ENCODE data around the gene HMX3.

The HMX3 gene

DNA sequence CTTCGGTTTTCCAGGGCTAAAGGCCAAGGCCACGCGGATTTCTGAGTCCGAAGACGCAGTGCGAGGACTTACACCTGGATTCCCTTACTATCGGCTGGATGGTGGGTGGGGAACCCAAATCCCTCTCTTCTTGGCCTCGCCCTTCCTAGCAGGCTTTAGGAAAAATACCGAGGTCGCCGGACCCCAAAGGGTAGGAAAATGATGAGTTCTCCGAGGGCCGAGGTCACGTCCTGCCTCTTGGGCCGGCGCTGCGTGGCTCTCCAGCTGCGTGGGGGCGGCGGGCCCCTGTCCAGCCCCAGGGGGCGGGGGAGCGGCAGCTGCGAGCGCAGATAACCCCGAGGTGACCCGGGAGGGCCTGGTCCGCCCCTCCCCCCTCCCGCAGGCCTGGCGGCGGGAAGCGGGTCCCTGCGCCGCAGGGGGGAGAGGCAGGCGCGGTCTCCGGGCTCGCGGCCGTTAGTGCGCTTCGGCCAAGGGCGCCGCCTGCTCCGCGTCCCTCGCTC, 805 bp upstream of the HMX3 start:
- no peak for DNase-seq

GRCh38 chr10:123136221-123136805, 543 bp downstream of the HMX3 start:
- DNase-seq, result no peak

DNA sequence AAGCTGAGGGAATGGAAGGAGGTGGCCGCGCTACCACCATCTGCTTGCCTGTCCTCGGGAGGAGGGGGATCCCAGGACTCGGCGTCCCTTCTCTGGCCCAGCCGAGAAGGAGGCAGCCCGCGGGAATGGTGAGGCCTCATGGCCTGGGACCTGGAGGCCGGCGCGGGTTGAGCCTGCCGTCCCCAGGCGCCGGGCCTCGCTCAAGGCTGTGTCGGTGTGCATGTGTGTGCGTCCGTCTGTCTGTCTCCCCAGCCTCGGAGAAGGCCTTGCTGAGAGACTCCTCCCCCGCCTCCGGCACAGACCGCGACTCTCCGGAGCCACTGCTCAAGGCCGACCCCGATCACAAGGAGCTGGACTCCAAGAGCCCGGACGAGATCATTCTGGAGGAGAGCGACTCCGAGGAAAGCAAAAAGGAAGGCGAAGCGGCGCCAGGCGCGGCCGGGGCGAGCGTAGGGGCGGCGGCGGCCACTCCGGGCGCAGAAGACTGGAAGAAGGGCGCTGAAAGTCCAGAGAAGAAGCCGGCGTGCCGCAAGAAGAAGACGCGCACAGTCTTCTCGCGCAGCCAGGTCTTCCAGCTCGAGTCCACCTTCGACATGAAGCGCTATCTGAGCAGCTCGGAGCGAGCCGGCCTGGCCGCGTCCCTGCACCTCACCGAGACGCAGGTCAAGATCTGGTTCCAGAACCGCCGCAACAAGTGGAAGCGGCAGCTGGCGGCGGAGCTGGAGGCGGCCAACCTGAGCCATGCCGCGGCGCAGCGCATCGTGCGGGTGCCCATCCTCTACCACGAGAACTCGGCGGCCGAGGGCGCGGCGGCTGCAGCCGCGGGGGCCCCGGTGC, 1.3 kb downstream of the HMX3 start:
- DNase-seq, result no peak

DNA sequence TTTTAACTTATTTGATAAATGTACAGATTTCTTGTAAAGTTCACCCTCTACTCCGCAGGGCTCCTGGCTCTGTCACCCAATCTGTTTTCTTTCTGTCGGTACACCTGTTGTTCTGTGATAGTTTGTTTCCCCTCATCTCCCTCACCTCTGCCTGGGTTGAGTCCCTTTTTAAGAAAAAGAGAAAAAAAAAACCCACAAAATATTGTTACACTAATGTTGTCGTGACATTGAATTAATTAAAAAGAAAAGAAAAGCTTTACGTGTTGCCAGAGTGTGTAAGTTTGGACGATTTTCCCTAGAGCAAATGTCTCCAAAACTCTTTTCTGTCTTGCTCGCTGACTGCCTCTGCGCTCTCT, 3.4 kb downstream of the HMX3 start:
- no peak for DNase-seq

DNA sequence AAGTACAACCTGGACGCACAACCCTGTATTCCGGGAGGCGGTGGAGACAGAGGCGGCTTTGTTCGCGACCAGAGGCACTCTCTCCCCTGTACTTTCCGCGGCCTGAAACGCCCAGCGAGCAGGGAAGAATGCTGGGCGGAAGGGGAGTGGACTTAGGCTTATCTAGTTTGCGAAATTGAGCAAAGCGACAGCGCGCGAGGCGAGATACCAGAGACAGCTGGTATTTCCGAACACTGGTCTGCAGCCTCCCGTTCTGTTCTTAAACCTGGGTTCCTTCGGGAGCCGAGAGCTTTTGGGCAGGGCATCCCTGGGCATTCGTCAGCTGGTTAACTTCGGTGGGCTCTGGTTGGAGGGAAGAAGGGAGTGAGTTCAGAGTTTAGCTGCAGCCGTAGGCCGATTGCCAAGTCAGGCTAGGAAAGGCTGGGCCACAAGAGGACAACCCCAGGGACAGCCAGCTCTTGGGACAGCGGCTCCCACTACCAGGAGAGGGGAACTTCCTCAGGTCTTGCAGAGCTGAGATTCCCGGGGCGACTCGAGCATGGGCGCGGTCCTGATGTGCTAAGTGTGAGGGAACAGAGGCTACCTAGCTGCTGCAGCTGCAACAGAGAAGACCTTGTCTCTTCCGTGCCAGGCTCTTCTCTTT, 3.9 kb downstream of the HMX3 start:
- no peak for DNase-seq

GRCh38 chr10:123140164-123140982, 4.6 kb downstream of the HMX3 start:
- no peak for DNase-seq

- no peak for DNase-seq
These were observed 5.2 kb downstream of the HMX3 start for GRCh38 chr10:123140983-123141390.

DNA sequence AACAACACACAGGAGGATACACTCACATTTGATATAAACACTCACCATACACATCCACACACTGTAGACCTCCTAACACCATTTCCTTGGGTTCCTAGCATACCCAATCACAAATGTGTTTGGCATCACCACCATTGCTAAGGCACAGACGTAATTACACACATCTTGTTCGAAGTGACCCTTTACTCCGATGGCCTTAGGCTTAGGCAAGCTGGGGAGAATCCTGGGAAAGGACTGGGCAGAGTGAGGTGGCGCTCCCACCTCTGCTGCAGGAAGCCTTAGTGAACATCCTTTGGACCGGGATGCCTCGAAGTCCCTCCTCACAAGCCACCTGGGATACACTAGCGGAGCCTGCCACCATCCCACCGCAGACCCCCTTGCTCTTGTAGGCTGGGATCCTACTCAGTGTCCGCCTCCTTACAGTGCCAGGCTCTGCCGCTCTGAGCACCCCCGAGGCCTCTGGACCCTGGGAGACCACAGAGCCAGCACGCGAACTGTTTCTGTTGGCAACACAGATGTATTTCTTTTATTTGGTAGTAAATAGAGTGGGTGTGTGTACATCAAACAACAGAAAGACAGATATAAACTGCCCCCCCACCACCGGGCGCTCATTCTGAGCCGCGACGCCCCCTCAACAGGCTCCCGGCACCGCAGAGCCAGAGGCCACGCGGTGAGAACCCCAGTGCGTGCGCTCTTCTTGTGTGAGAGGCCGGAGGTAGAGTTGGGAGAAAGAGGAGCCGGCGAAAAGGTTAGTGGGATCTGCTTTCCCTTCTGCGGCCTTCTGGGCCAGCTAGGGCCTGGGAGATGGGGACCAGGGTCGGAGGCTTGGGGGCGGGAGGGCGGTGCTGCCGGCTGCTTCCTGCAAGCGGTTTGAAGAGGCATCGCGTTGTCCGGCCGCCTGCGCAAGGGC, 6.3 kb downstream of the HMX3 start:
- DNase-seq, result no peak

GRCh38 chr10:123142701-123143161, 7.0 kb downstream of the HMX3 start:
- DNase-seq, result no peak

DNA sequence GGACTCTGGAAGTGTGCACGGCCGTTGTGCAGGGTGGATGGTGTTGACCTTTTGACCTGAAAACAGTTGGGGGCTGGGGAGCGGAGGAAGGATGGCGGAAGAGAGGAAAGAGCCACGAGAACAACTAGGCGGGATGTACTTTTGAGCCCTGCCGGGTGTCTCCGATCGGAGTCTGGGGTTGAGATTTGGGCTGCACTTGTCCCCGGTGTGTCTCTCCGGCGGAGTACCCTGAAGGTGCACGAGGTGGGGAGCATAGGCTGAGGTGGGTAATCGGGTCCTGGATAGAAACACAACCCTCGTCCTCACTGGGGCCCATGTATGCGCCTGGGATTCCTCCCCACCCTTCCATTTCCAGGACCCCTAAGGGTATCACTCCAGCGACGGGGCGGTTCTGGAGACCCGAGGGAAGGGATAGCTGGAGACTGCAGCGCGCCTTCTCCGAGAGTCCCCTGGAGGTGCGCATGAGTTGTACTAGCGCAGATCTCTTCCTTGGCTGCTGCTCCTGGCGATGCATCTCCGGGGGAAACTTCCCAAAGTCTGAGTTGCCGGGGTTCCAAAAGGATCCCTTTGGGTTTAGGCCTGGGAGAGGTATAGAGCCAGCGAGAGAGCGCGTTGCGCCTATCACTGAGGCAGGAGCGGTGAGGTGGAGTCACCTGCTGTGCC, 7.5 kb downstream of the HMX3 start:
- no peak for DNase-seq

DNA sequence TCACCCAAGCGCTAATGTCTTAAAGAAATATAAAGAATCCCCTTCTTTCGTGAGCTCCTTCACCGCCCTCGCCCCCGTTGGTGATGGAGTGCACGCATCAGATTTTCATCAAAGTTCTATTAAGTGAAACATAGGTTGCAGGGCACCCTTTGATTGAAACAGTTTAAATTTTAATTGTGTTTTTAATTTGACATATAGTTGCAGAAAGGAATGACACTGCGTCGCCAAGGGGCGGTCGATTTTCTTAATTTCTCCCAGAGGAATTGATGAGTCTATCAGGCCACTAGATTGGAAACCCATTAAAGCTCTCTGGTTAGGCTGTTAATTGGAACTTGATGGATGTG, 8.0 kb downstream of the HMX3 start:
- DNase-seq, result no peak

GRCh38 chr10:123144697-123145541, 9.1 kb downstream of the HMX3 start:
- DNase-seq, result no peak

- DNase-seq, result no peak
These were observed 9.8 kb downstream of the HMX3 start for GRCh38 chr10:123145542-123146012.

GRCh38 chr10:123146013-123146893, 10.5 kb downstream of the HMX3 start:
- no peak for DNase-seq

DNA sequence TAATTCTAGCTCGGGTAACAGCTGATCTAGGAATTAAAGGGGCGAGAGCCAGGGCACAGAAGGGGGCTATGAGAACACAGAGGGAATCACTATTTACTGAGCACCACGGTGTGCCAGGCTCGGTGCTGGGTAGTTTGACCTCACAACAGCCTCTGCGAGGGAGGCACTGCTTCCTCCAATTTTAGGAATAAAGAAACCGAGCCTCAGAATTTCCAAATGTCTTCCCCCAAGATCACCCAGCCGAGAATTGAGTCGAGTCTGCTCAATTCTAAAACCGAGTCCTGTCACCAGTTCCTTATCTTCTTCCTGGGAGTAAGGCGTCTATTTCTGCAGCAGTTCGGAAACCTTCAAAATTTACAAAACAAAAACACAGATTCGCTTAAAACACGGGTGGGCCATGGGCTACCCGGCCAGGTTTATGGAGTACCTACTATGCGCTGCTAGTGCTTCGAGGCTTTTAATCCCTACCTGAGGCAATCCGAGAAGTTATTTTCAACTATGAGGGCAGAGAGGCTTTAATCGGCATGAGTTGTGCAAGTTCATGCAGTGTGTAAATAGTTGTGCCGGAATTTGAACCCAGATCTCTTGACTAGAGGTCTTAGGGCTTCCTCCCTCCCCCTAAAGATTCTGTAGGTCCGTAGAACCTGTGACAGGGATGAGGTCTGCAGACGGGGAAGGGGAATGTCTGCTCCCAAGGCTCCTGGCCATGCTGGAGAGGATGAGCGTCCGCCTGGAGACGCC, 11.3 kb downstream of the HMX3 start:
- no peak for DNase-seq

GRCh38 chr10:123147635-123148413, 12.1 kb downstream of the HMX3 start, which contains the start of gene HMX2:
HMX2 (plus strand) TSS chr10:123148136; CDS start chr10:123148379, 243 bp downstream.
- no peak for DNase-seq

GRCh38 chr10:123148414-123149161, 12.8 kb downstream of the HMX3 start:
- no peak for DNase-seq
